Measurements from ENCODE around the gene PITPNB.

DNA sequence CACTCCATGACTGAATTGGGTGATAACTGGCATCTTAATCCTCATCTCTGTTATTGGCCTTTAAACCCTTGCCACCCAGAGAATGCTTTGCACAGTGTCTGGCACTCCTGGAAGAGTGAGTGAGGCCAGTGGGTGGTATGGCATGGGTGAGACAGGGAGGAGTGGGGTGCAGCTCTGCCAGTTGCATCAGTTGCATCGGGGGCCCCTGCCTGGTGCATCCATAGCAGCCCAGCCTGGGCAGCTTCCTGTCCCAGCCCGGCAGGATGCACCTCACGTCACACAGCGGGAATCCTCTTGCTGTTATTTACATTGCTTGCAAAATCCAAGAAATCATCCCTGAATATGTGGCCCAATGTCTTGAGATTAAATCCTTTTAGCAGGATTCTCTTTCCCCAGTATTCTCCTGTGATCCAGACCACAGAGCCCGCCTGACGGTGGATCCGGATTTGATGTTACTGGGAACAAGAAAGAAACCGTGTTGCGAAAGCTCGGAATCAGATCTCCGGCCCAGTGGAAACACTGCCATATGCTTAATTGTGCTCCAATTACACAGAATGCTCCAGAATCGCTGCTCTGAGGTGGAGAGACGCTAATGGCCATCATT is 79.9 kb downstream of the PITPNB start:
- TF ChIP-seq, protein P1, sequence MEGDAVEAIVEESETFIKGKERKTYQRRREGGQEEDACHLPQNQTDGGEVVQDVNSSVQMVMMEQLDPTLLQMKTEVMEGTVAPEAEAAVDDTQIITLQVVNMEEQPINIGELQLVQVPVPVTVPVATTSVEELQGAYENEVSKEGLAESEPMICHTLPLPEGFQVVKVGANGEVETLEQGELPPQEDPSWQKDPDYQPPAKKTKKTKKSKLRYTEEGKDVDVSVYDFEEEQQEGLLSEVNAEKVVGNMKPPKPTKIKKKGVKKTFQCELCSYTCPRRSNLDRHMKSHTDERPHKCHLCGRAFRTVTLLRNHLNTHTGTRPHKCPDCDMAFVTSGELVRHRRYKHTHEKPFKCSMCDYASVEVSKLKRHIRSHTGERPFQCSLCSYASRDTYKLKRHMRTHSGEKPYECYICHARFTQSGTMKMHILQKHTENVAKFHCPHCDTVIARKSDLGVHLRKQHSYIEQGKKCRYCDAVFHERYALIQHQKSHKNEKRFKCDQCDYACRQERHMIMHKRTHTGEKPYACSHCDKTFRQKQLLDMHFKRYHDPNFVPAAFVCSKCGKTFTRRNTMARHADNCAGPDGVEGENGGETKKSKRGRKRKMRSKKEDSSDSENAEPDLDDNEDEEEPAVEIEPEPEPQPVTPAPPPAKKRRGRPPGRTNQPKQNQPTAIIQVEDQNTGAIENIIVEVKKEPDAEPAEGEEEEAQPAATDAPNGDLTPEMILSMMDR (IDR thresholded peaks at IDR 0.05): no peak
- no peak for TF ChIP-seq POLR2AphosphoS5 (IDR thresholded peaks at IDR 0.05)
